Glutamatergic neuron (in vitro differentiated cells): Measurements from ENCODE around the gene ZC3H7B. TPM values are rescaled to one million over a fixed set of nuclear protein-coding genes. Genes with fewer than 3 reads are reported as not detected.

Experiments used
- DNase-seq: peaks from one replicate; pipeline ENCODE4 v3.0.0; 2022
- H3K27ac Mint-ChIP-seq: one replicate; pipeline ENCODE4 v1.8.0; 2020; ENCODE audit warnings: mild to moderate bottlenecking, mixed read lengths, inconsistent platforms; ENCODE audit not compliant: unreplicated experiment
- H3K27me3 Mint-ChIP-seq: one replicate; pipeline ENCODE4 v1.8.0; 2020; ENCODE audit warnings: mild to moderate bottlenecking, moderate library complexity, mixed read lengths, inconsistent platforms; ENCODE audit not compliant: unreplicated experiment
- H3K36me3 Mint-ChIP-seq: one replicate; pipeline ENCODE4 v1.8.0; 2020; ENCODE audit warnings: mild to moderate bottlenecking, mixed read lengths, inconsistent platforms; ENCODE audit not compliant: unreplicated experiment
- H3K4me1 Mint-ChIP-seq: one replicate; pipeline ENCODE4 v1.8.0; 2020; ENCODE audit warnings: mild to moderate bottlenecking, low read depth, mixed read lengths, inconsistent platforms; ENCODE audit not compliant: unreplicated experiment
- H3K4me3 Mint-ChIP-seq: one replicate; pipeline ENCODE4 v1.8.0; 2020; ENCODE audit warnings: mild to moderate bottlenecking, mixed read lengths, inconsistent platforms; ENCODE audit not compliant: unreplicated experiment
- H3K9me3 Mint-ChIP-seq: one replicate; pipeline ENCODE4 v1.8.0; 2020; ENCODE audit warnings: mild to moderate bottlenecking, moderate library complexity, mixed read lengths, inconsistent platforms; ENCODE audit not compliant: unreplicated experiment
- CTCF ChIP-seq: fragments of 200-600 bp; sonication (generic); IDR thresholded peaks from one replicate; pipeline ENCODE4 v1.5.0; 2021; ENCODE audit not compliant: partially characterized antibody, unreplicated experiment
- total RNA-seq: library from RNA; stranded (reverse); fragmentation: NEBNext Ultra II Directional; extraction: Animal tissue kit (Norgen Biotek cat#: 25700); gene quantifications from one replicate; pipeline ENCODE4 v1.2.1, GENCODE V29; 2021; ENCODE audit not compliant: unreplicated experiment

The ZC3H7B gene
- total RNA-seq, 1 donor from 2014 or later: 51.6 TPM

GRCh38 chr22:41302811-41303210 lies 1.5 kb downstream of the ZC3H7B start:
- peaks cover 13% of the 10 kb centered on the region for H3K4me1 Mint-ChIP-seq
- peaks cover 2% of the 10 kb centered on the region for H3K9me3 Mint-ChIP-seq
- H3K27ac Mint-ChIP-seq: peak overlapping the region; percentile 39
- H3K36me3 Mint-ChIP-seq: no peaks in the 10 kb centered on the region
- H3K27me3 Mint-ChIP-seq: peaks cover 3% of the 10 kb centered on the region
- H3K4me3 Mint-ChIP-seq: peak overlapping the region; percentile 84
- no peak for DNase-seq
- TF ChIP-seq CTCF: no peak

GRCh38 chr22:41305646-41306045 lies 4.3 kb downstream of the ZC3H7B start:
- no peak for DNase-seq
- H3K9me3 Mint-ChIP-seq: peaks cover 2% of the 10 kb centered on the region
- no peak for TF ChIP-seq CTCF
- peaks cover 13% of the 10 kb centered on the region for H3K4me1 Mint-ChIP-seq
- H3K4me3 Mint-ChIP-seq: no peak overlapping the region
- peaks cover 4% of the 10 kb centered on the region for H3K36me3 Mint-ChIP-seq
- no peak overlapping the region for H3K27ac Mint-ChIP-seq
- H3K27me3 Mint-ChIP-seq: peaks cover 2% of the 10 kb centered on the region

GRCh38 chr22:41308054-41308453 lies 6.7 kb downstream of the ZC3H7B start:
- H3K27me3 Mint-ChIP-seq: no peaks in the 10 kb centered on the region
- H3K27ac Mint-ChIP-seq: no peak overlapping the region
- TF ChIP-seq CTCF: no peak
- peaks cover 4% of the 10 kb centered on the region for H3K36me3 Mint-ChIP-seq
- DNase-seq: no peak
- H3K4me3 Mint-ChIP-seq: no peak overlapping the region
- H3K9me3 Mint-ChIP-seq: no peaks in the 10 kb centered on the region
- peaks cover 11% of the 10 kb centered on the region for H3K4me1 Mint-ChIP-seq

GRCh38 chr22:41308544-41308947 lies 7.2 kb downstream of the ZC3H7B start:
- Mint-ChIP-seq H3K4me1 (peaks cover 8% of the 10 kb centered on the region), H3K9me3 (no peaks in the 10 kb centered on the region), H3K27ac (no peak overlapping the region), H3K27me3 (no peaks in the 10 kb centered on the region), H3K36me3 (peaks cover 4% of the 10 kb centered on the region), H3K4me3 (no peak overlapping the region)
- no peak for DNase-seq
- TF ChIP-seq CTCF: no peak

- Mint-ChIP-seq H3K36me3 (peaks cover 4% of the 10 kb centered on the region), H3K4me3 (no peak overlapping the region), H3K27me3 (no peaks in the 10 kb centered on the region)
Observed at GRCh38 chr22:41310336-41310735, 9.0 kb downstream of the ZC3H7B start.

More at GRCh38 chr22:41310336-41310735, 9.0 kb downstream of the ZC3H7B start:
- no peak for DNase-seq
- H3K4me1 Mint-ChIP-seq: peaks cover 4% of the 10 kb centered on the region
- H3K9me3 Mint-ChIP-seq: no peaks in the 10 kb centered on the region
- no peak overlapping the region for H3K27ac Mint-ChIP-seq
- no peak for TF ChIP-seq CTCF
